DMS53 treated with DMSO at 0.1 percent for 48 hours (cell line): ENCODE data around the gene NLRP5.
"Not testable (repeated sequence)": the region's sequence is repeated elsewhere in the genome, so short reads cannot be mapped to it uniquely, and the experiment has no call there.

ENCODE experiments used
- DNase-seq: peaks from one replicate; lab custom pipeline; 2025; ENCODE audit not compliant: unreplicated experiment; lab: John Stamatoyannopoulos, UW

NLRP5 gene

DNA sequence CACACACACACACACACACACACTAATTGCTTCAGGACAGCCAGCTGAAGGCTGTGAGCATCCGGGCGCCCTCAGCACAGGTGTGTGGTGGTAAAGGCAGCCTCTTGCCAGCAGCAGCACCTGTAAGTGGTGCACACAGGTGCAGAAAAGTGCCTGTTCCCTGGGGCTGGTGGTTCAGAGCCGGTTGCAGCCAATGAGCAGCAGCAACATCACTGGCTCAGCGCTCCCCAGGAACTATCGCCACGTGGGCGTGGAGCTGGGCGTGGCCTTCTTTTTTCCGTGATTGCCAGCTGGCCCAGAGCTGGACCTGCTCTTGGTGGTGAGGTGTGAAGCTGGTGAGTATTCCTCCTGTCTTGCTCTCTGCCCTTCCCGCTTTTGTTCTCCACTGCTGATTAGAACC is at the start of gene NLRP5:
Gene NLRP5 (plus strand): TSS at position 289 of the 400 bp plus-strand sequence.
- no peak for DNase-seq

- no peak for DNase-seq
Measured at GRCh38 chr19:55939206-55939605, 47.4 kb upstream of the NLRP5 start.

DNA sequence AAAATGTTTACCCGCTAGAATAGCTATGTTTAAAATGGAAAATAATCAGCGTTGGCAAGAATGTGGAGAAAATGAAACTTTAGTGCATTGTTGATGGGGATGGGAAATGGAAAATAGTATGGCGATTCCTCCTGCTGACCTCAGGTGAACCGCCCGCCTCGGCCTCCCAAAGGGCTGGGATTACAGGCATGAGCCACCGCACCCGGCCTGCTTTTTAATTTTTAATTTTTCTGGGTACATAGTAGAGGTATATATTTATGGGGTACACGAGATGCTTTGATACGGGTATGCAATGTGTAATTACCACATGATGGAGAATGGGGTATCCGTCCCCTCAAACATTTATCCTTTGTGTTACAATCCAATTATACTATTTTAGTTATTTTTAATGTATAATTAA is 46.3 kb upstream of the NLRP5 start:
- DNase-seq: no peak

- no peak for DNase-seq
Measured at GRCh38 chr19:55947532-55947931, 39.0 kb upstream of the NLRP5 start, which contains the start of gene NLRP8. Gene NLRP8, plus strand, starts transcription at chr19:55947832.

- not testable (repeated sequence) for DNase-seq
Measured at GRCh38 chr19:55950566-55950965, 36.0 kb upstream of the NLRP5 start.

- no peak for DNase-seq
Measured at GRCh38 chr19:55956431-55956830, 30.1 kb upstream of the NLRP5 start.

- no peak for DNase-seq
Measured at GRCh38 chr19:55958356-55958755, 28.2 kb upstream of the NLRP5 start.

DNA sequence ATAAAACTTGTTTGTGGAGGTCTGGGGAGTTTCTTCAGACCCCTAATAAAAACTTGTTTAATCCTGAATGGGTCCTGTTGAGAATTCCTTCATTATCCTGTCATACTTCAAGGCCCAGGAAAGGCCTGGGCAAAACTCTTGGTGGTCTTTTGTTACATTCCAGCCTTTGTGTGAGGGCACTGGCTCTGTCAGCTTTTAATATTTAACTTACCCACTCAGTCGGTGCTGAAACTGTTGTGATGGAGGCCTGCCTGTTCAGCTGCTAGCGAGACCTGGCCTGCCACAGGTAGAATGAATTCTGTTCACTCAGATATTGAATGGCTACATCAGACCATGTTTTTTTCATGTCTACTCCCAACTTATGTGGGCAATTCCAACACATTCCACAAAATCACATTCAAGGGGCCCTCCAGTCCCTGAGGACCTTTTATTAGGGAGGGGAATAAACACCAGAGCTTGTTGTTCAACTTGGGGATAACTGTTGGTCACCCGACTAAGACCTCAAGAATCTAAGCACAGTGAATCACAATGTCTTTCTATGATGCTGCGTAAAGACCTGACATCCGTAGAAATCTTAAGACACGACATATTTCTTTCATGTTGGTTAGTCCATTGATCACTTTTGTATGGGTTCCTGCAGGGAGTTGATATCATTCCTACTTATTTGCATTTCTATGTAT is 26.4 kb upstream of the NLRP5 start:
- DNase-seq: no peak

GRCh38 chr19:55962186-55962585 is 24.4 kb upstream of the NLRP5 start:
- no peak for DNase-seq

GRCh38 chr19:55973982-55974381 is 12.6 kb upstream of the NLRP5 start:
- no peak for DNase-seq

GRCh38 chr19:55980415-55980814 is 6.2 kb upstream of the NLRP5 start:
- DNase-seq: no peak

DNA sequence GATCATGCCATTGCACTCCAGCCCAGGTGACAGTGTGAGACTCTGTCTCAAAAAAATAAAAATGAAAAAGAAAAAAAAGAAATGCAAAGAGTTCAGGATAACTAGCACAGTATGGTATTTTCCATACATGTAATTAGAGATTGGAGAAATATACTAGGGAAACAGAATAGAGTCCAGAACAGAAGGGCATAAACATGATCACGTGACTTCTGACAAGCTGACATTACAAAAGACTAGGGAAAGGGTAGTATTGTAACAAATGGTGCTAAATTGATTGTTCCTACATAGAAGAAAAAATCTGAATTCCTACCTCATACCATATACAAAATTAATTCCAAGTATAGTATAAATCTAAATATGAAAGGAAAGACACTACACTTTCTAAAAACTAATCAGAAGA is 1.3 kb upstream of the NLRP5 start:
- no peak for DNase-seq

DNA sequence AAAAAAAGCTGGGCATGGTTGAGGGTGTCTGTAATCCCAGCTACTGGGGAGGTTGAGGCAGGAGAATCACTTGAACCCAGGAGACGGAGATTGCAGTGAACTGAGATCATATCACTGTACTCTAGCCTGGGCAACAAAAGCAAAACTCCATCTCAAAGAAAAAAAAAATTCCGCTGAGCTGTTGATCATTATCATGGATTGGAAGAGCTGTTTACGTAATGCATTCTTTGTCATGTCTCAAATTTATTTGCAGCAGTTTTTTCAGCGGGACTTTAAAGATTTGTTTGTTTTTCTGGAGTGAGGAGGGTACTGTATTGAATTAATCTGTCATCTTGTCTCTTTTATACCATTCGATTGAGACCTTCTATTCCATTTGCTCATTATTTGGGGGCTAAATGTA is 4.3 kb downstream of the NLRP5 start:
- DNase-seq: no peak

DNA sequence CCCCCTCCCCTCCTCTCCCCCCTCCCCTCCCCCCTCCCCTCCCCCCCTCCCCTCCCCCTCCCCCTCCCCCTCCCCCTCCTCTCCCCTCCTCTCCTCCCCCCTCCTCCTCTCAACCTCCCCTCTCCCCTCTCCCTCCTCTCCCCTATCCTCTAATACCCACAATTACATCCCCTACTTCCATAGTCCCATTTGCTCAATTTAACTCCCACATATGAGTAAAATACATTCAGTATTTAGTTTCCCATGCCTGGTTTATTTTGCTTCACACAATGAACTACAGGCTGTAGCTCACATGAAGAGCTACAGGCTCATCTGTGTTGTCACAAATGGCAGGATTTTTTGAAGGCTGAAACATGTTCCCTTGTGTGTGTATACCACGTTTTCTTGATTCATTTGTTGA is 6.9 kb downstream of the NLRP5 start:
- no peak for DNase-seq

DNA sequence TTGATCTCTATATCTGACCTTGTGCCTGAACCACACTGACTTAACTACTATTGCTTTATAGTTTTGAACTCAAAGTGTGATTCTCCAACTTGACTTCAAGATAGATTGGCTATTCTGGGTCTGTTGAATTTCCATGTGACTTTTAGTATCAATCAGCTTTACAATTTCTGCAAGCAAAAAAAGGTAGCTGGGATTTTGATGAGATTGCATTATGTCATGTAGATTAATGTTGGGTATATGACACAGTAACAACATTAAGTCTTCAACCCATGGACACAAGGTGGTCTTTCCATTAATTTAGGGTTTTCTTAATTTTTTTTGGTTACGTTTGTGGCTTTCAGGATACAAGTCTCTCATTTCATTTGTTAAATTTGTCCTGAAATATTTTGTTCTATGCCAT is 28.2 kb downstream of the NLRP5 start:
- no peak for DNase-seq

- no peak for DNase-seq
Measured at GRCh38 chr19:56015756-56016155, 29.2 kb downstream of the NLRP5 start.

GRCh38 chr19:56019325-56019724 is 32.8 kb downstream of the NLRP5 start:
- DNase-seq: not testable (repeated sequence)

DNA sequence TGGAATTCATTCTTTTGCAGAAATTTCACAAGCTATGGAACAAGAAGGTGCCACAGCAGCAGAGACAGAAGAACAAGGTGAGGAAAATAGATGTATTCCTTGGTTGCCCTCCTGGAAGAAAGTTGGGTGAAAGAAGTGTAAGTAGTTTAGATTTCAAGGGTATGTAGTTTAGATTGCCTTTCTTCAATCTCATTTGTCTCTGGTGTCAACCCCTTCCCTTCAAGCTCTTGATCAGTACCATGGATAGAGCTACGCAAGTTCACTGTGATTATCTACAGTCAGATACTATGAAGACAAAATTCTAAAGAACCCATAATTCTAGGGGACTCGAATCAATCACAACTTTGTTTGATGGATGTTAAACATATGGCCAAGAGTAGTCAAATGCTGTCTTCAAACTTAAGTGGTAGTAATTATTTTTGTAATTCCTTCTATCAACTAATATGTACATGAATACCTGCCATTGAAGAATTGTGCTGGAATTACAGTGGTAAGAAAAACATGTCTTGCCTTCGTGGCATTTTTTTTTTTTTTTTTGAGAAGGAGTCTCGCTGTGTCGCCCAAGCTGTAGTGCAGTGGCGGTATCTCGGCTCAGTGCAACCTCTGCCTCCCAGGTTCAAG is 33.9 kb downstream of the NLRP5 start:
- not testable (repeated sequence) for DNase-seq

GRCh38 chr19:56026769-56027168 is 40.2 kb downstream of the NLRP5 start:
- DNase-seq: no peak

DNA sequence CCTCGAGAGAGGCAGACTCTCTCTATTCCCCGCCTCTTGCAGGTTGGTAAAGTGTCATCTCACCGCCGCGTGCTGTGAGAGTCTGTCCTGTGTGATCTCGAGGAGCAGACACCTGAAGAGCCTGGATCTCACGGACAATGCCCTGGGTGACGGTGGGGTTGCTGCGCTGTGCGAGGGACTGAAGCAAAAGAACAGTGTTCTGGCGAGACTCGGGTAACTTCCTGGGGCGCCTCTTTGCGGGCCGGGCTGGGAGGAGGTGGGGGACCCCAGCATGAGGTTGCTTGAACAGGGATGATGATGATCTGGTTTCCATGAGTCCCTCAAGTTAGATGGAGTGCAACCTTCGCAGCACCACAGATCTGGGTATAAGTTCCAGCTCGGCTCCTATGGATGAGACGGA is 67.0 kb downstream of the NLRP5 start:
- no peak for DNase-seq

GRCh38 chr19:56066152-56067023 is 79.8 kb downstream of the NLRP5 start:
- peak; percentile 50 for DNase-seq

DNA sequence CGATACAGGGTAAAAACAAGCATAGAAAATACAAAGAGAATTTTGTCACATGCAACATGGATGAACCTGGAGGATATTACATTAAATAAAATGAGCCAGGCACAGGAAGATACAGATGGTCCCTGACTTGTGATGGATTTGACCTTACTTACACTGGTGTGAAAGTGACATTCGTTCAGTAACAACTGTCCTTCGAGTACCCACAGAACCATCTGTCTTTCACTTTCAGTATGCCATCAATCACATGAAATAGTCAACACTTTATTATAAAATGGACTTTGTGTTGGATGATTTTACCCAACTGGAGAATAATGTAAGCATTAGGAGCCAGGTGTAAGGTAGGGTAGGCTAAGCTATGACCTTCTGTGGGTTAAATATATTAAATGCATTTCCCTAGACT is 83.1 kb downstream of the NLRP5 start:
- no peak for DNase-seq
